Activated naive CD8-positive, alpha-beta T cell treated with anti-CD3 and anti-CD28 coated beads, Interleukin-2, amount 50 U/mL, for 16 hours (primary cell): Measurements from ENCODE around the gene ALPI.
"Not testable (repeated sequence)": the region's sequence is repeated elsewhere in the genome, so short reads cannot be mapped to it uniquely, and the experiment has no call there.

Source experiments
- DNase-seq: peaks from one replicate; pipeline ENCODE4 v3.0.0-alpha.2; 2020; ENCODE audit warnings: low read depth, low spot score

Gene ALPI

GRCh38 chr2:232441922-232442321, 14.0 kb upstream of the ALPI start:
- DNase-seq = not testable (repeated sequence)

GRCh38 chr2:232442431-232442830, 13.5 kb upstream of the ALPI start:
- not testable (repeated sequence) for DNase-seq

GRCh38 chr2:232443047-232443446, 12.9 kb upstream of the ALPI start:
- DNase-seq = not testable (repeated sequence)

- DNase-seq = not testable (repeated sequence)
These were observed 12.1 kb upstream of the ALPI start for GRCh38 chr2:232443669-232444408.

- DNase-seq = peak; percentile 56
These were observed 11.4 kb upstream of the ALPI start for GRCh38 chr2:232444409-232445148.

- not testable (repeated sequence) for DNase-seq
These were observed 10.6 kb upstream of the ALPI start for GRCh38 chr2:232445149-232445885.

GRCh38 chr2:232446266-232446777, 9.6 kb upstream of the ALPI start:
- not testable (repeated sequence) for DNase-seq

GRCh38 chr2:232447091-232447620, 8.8 kb upstream of the ALPI start:
- no peak for DNase-seq

GRCh38 chr2:232447638-232448303, 8.2 kb upstream of the ALPI start:
- no peak for DNase-seq

GRCh38 chr2:232448304-232448690, 7.7 kb upstream of the ALPI start:
- DNase-seq = no peak

- no peak for DNase-seq
These were observed 6.0 kb upstream of the ALPI start for GRCh38 chr2:232449964-232450363.

- DNase-seq = not testable (repeated sequence)
These were observed 4.3 kb upstream of the ALPI start for GRCh38 chr2:232451645-232452044.

- DNase-seq = no peak
These were observed 1.3 kb upstream of the ALPI start for GRCh38 chr2:232454630-232455029.

- DNase-seq = no peak
These were observed 555 bp downstream of the ALPI start for GRCh38 chr2:232456296-232457120.

- no peak for DNase-seq
These were observed 1.4 kb downstream of the ALPI start for GRCh38 chr2:232457121-232458011.

GRCh38 chr2:232458051-232458660, 2.2 kb downstream of the ALPI start:
- DNase-seq = no peak

GRCh38 chr2:232458661-232459418, 2.9 kb downstream of the ALPI start:
- DNase-seq = no peak

GRCh38 chr2:232459419-232460035, 3.6 kb downstream of the ALPI start:
- no peak for DNase-seq
